HG03469 (cell line): Measurements from ENCODE around the gene PDILT.
"Not testable (repeated sequence)": the region's sequence is repeated elsewhere in the genome, so short reads cannot be mapped to it uniquely, and the experiment has no call there.

ENCODE experiments used
- ATAC-seq: cut with Tn5 transposase; IDR thresholded peaks from one replicate; pipeline ENCODE4 v1.9.1; 2021; ENCODE audit warnings: mild to moderate bottlenecking, moderate library complexity, moderate number of reproducible peaks; ENCODE audit not compliant: unreplicated experiment

PDILT gene

DNA sequence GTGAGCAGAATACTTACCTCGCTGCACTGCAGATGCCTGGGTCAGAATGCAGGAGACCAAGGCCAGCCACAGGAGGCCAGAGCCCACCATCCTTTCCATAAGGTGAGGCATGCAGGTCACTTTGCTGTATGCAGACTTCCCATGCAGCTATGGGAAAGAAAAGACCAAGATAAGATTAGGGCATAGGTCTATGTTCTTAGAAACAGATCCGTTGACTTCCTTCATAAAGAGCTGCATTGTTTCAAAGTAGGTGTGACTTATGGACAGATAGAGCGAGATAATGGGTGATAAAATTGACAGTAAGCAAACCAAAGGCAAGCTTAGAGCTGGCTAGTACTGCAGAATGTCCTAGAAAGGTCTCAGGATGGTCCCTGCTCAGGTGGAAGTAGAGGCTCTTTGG, 78.2 kb downstream of the PDILT start:
- ATAC-seq: no peak

DNA sequence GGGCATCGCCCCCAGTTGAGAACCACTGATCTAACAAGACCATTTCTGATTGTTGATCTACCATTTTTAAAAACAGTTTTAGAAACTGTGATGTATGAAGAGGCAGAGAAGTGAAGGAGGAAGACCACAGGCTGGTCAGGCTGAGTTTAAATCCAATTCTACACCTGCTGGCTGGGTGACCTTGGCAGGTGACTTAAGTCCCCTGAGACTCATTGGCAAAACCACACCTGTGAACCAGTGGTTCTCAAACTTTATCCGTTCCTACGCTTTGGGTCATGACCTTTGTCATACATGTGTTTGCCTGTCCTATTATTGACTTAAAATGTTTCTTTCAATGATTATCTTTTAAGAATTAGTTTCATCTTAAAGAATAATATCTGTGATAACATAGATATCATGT, 79.5 kb downstream of the PDILT start:
- no peak for ATAC-seq

DNA sequence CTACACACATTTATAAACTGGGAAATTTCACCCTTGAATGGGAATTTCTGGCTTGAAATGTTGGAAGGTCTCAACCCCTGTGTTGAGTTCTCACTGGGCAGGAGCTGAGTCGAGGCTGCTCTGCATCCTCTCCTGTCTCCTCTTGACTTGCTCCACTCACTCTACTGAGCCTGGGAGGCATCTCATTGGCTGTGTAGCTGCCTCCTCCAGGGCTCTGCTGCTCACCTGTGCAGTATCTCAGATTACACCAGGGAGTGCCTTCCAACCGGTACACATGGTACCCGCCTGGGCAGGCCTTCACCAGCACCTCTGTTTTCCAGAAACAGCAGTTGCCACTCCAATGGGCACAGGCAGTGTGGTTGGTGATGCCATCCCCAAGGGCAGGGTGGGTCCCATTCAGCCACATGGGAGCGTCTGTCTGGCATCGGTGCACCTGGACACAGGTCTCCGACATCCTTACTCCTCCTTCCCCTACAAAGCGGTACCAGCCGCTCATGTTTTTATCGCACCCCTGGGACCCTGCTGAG, 80.9 kb downstream of the PDILT start:
- ATAC-seq: no peak

DNA sequence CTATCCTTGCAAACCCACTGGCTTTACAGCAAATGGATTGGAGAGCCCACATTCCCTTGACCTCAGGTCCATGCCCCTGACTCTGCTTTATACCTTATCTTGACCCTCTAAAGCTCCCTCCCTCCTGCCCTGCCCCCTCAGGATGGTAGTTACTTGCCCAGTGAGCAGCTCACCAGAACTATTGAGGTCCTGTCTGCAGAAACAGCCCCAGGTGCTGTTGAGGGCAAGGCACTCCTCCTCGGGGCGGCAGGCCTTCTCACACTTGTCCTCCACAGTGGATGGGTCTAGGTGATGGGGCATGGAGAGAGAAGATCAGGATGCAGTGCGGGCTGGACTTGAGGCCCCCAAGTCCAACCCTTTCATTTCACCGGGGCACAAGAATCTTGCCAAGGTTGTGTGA, 81.8 kb downstream of the PDILT start:
- no peak for ATAC-seq

DNA sequence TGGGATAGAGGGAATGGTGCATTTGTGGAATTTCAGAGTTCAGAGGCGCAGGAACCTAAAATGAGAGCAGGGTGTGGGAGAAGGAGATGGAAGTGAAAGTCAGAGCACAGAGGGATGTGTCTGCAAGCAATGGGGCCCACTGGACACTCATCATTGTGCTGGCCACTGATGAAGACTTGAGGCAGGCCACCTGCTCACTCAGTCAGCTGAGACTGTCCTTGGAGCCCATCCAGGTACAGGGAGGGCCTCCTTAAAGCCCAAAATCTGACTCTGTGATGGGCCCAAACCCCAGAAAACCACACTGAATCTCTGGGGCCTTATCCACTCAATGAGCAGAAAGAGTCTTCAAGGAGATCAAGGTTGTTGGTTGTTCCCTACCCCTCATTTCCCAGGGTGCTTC, 82.9 kb downstream of the PDILT start:
- no peak for ATAC-seq

DNA sequence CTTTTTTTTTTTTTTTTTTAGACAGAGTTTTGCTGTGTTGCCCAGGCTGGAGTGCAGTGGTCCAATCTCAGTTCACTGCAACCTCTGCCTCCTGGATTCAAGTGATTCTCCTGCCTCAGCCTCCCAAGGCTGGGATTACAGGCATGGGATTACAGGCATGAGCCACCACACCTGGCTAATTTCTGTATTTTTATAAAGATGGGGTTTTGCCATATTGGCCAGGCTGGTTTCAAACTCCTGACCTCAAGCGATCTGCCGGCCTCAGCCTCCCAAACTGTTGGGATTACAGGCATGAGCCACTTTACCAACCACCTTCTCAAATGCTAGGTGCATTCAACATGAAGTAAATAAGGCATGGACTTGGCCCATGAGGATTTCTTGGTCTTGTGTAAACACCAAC, 83.5 kb downstream of the PDILT start:
- not testable (repeated sequence) for ATAC-seq

DNA sequence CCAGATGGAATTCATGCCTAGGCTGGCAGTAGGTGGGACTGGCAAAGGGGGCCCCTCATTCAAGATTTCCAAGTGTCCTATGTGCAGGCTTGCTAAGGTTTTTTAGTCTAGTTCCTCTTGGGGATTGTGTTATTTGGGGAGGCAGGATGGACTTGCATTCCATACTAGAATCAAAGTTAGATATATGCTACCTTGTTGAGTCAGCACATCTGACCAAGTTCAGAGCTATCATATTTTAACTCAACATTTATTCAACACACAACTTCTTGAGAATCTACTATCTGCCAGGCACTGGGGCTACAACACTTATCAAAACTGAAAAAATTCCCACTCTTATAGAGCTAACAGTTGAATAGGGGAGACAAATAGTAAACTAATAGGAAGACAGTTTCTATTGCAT, 83.9 kb downstream of the PDILT start:
- no peak for ATAC-seq

DNA sequence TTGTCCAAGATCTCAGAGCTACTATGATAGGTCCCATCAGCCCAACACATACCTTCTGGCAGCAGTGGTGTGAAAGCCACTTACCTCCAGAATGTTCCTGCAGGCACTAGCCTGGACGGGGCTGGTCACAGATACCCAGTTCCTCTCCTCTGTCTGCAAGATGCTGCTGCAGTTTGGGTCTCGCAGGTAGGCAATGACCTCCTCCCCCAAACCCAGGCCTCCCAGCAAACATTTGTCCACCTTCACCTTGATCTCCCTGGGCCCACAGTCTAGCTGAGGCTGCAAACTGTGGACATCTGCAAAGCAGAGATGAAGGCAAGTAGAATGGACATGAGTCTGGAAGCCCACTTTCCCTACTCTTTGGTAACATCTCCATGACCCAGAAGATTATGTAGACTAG, 84.4 kb downstream of the PDILT start:
- ATAC-seq: no peak

DNA sequence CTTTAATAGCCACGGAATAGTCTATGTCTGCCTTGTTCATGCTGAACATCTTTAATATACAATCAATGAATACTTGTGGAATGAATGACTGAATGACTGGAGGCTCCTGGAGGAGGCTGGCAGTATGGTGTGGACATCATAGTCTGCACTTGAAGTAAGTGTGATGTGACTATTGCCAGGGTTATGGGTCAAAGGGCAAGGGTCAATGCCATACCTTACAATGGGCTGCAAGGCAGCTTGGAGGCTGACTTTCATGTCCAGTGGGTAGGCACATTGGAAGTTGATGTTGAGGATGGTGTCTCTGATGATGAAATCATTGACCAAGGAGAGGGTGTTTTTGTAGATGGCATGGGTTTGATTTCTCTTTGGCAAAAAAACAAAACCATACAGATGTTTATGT, 85.1 kb downstream of the PDILT start:
- ATAC-seq: no peak

DNA sequence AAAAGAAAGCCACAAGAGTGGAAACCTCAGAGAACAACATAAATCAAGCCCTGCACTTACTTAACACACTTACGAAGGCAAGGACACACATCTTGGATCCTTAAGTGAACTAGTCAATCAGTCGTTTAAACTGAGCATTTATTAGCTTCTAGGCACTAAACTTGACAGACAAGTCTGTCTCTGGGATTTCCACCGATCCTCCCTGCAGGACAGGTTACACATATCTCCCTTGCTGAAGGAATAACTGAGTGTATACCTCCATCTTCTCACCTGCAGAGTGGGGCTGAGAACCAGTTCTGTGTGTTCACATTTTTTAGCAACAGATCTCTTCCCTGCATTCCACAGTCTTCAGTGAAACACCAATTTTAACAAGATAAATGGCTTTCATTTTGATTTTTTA, 86.1 kb downstream of the PDILT start:
- no peak for ATAC-seq

DNA sequence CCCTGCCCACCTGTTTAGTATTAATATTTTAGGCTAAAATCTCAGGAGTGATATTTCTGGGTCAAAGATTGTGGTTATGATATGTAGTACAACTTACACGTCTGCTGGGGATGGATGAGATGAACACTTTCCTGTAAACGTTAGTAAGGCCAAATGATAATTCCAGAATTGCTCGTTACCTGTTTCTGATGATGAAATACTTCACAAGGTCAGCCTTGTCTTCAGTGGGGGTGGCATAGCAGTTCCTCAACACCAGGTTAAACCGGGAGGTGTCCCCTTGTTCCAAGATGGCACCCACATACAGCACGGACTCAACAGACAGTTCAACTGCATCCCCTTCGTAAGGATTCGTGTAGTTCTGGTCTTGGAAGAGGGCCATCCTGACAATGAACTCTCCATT, 86.5 kb downstream of the PDILT start:
- no peak for ATAC-seq

DNA sequence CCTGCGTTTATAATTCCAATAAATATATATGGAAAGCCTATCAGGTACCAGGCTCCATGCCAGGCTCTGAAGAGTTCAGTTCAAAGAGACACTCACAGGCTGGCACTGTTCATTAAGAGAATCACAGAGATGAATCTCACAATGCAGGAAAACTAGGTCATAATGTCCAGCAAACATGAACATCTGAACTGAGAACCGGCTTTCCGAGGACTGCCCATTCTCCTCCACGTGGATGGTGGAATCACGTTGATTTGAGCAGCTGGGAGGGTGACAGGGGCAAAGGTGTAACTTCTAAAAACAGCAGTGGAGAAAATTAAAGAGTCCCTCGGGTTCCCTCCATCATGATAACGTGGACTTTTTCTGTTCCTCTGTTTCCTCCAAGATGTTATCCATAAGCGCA, 87.4 kb downstream of the PDILT start:
- ATAC-seq: no peak

DNA sequence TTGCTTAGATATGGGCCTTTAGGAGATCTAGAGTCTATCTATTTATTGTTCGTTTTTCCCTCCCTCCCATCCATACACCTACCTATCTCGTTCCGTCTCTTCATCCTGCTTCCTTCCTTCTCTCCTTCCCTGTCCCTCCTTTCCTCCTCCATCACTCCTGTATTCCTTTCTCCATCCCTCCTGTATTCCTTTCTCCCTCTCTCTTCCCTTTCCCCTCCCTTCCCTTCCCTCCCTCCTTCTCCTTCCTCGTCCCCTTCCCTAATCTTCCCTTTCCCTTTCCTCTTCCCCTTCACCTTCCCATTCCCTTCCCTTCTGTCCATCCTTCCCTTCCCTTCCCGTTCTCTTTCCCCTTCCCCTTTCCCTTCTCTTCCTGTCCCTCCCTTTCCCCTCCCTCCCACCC, 87.8 kb downstream of the PDILT start:
- ATAC-seq: no peak

DNA sequence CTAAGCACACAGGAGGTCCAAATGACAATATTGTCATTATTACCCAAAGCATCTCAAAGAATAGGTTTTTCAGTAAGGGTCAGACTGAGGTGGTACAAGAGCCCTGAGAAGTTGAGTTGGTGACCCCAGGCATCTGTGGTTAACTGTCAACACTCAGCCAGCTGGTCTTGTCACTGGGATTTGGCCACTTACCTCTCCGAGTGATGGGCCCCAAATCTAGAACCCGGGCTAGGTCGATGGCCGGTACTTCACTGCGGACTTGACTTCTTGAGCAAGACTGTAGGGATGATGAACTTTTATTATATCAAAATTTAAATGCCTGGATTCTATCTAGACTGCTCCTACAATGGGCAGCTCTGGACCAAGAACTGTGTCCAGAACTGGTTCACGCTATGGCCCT, 88.8 kb downstream of the PDILT start:
- no peak for ATAC-seq

DNA sequence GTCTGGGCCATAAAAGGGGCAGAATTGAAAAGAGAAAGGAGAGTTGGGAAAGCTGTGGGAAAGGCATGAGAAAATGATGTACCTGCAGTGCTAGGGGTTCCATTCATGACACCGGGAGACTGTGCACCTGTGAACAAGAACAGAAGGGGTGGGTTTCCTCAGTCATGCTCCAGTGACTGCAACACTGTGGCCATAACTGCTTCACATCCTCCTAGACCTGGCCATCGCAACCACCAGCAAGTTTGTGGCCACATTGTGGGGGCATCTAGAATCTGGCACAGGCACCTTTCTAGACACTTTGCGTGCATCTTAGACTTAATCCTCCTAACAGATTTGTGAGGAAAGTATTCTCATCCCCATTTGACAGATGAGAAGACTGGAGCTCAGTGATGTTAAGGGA, 90.0 kb downstream of the PDILT start:
- ATAC-seq: no peak

DNA sequence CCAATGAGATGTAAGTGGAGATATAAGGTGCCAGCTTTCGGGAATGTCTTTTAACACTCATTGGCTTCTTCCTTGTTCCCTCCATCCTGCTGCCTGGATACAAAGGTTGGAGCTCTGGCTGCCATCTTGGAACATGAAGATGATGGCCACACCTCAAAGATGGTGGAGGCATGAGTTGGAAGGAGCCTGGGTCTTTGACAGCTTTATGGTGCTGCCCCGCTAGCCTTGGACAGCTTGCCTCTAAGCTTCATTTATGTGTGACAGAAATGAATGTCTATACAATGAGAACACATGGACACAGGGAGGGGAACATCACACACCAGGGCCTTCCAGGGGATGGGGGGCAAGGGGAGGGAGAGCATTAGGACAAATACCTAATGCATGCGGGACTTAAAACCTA, 90.8 kb downstream of the PDILT start:
- ATAC-seq: no peak

DNA sequence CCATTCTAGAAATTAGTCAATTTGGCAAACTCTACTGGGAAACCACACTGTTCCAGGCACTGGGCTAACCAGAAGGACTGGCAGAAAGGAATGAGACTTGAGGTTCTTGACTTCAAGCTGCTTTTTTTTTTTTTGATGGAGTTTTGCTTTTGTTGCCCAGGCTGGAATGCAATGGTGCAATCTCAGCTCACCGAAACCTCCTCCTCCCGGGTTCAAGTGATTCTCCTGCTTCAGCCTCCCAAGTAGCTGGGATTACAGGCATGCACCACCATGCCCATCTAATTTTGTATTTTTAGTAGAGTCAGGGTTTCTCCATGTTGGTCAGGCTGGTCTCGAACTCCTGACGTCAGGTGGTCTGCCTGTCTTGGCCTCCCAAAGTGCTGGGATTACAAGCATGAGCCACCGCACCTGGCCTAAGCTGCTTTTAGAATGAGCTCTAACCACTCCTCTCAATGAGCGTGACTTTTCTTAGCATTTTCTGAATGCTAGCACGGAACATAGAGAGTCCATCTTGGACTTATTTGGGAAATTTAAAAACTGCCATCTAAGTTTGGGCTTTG, 91.9 kb downstream of the PDILT start:
- not testable (repeated sequence) for ATAC-seq

DNA sequence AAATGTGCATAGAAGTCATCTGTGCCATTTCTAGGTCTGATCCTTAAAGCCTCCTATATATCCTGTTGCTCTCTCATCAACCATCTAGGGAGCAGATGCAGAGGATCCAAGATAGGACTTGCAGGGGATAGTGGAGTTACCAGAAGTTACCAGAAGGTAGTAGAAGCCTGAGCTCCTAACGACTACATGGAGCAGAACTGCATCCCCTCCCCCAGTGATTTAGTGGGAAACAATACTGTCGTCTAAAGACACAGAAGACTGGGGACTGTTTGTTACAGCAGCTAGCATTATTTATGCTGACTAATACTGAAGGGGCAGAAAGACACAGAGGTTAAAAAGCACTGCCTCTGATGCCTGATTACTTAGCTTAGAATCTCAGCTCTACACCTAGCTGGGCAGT, 93.0 kb downstream of the PDILT start:
- no peak for ATAC-seq

DNA sequence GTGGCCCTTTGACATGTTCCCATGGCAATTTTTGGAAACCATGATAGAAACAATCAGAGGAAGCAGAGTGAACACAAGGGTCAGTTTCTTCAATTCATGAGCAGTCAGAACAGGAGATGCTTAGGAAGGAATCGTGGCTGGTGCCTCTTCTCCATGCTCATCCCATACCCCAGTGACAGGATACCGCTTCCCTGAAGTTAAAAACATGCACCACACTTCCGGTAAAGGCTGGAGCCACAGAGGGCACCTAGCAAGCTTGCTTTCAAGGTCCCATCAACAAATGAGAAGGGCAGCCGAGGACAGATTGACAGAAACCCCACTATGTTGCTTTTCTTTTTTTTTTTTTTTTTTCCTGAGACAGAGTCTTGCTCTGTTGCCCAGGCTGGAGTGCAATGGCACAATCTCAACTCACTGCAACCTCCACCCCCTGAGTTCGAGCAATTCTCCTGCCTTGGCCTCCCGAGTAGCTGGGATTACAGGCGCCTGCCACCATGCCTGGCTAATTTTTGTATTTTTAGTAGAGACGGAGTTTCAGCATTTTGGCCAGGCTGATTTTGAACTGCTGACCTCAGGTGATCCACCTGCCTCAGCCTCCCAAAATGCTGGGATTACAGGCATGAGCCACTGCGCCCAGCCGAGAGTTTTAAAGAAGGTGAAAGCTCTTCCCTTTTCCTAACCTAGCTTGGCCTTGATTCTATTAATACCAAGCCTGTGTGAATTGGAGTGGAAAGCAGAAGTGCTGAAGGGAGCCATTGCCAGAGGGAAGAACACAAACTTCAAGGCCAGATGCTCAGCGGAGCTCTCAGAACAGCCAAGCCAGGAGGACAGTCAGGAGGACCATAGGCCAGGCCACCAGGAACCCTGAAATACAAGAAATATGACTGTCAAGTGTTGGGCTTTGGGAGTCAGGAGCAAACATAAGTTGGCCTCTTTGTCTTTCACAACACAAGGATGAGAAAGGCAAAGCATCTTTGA, 93.8 kb downstream of the PDILT start:
- no peak for ATAC-seq

DNA sequence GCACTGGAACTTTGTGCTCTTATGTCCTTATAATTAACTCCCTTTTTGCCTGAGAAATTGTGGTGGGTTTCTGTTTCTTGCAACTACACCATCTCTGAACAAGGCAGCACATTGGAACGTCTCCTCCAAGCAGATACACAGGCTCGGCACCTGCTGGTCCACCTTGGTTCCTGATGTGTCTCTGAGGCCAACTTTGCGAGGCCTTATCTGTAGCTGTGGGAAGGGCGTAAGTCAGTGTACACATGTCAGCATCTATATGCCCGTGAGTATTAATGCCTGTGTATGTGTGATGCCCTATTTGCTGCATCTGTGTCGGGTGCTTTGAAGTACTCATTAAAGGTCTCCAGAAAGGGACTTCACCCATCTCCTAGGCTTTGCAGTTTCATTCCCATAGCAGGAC, 94.8 kb downstream of the PDILT start:
- ATAC-seq: no peak
